NCI-H2227 treated with DMSO at 0.1 percent for 48 hours (cell line): Measurements from ENCODE around the gene DMD.

ENCODE experiments used
- DNase-seq: peaks from one replicate; lab custom pipeline; 2025; lab: John Stamatoyannopoulos, UW

The DMD gene

DNA sequence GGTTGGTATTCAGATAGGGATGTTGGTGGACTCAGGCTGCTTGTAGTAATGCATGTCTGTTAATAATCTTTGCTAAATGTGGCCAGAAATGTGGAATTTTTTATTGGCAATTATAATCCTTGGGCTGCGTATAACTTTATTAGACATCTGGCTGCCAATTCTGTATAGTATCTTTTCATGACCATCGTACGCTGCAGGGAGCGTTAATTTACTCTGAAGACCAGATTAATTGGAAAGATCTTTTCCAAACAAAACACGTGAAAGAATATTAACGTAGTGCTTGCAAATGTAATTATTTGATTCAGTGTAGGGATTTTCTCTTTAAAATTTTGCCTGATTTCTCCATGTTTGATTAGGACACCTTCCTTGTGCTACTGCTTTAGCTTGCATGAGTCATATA lies 2100.7 kb downstream of the DMD start:
- no peak for DNase-seq

DNA sequence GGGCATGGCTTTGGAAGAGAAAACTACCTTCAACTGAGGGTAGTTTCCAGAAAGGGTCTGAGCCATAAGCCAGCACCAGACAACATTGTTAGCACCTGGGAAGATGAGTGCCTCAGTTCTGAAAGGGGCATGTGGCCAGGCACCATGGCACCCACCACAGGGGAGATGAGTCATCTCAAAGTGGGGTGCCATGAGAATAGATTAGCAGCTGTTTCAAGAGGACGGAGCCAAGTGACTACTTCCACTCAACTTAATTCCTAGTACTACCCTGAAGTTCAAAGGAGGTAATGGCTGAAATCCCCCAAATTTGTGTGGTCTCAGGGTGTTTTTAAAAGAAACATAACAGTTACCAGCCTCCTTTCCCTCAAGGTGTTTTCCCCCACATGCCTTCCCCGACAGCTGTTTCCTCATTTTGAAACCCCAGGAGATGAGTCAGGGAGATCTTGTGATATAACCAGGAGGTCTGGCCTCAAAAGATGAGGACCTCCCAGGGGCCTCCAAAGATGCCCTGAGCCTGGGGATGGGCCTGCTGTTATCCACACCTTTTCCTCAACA lies 2111.7 kb downstream of the DMD start:
- no peak for DNase-seq

- no peak for DNase-seq
Measured at GRCh38 chrX:31098079-31098478, 2113.3 kb downstream of the DMD start.

DNA sequence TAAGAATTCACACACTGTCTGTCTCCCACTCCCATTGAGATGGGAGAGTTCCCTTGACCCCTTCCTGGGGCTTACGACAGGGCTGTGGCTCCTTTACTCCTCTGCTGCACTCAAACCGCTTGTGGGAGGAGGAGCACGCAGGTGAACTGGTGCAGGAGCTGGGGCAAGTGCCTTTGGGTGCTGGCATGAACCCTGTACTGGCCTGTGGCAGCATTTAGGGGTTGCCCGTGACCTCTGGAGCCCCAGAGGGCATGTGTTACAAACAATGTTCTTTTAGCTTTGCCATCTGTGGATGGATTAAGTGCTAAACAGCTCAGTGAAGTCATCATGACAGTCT lies 2117.7 kb downstream of the DMD start:
- DNase-seq, result no peak

DNA sequence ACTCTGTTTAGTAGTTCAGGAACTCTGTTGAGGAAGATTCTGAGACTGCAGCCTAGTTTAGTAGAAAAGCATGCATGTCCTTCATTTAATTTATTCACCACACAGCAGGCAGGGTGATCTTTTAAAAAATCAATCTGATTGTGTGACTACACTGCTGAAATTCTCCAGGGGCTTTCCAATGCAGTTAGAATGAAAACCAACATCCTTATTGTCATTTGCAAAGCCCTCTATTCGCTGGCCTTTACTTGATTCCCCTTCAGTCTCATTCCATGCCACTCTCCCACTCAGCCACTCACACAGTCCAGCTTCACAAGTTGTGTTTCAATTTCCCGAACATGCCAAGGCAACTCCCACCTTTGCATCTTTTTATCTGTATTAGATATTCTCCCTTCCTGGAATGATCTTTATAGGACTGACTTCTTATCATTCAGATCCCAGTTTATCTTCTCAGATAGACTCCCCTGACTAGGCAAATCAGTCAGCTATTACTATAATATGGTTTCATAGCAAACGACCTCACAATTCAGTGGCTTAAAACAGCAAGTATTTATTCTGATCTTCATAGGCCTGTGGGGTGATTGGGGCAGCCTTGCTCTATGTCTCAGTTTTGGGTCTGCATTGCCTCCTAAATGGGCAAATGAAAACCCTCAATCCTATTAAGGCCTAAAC lies 2118.2 kb downstream of the DMD start:
- DNase-seq, result no peak

DNA sequence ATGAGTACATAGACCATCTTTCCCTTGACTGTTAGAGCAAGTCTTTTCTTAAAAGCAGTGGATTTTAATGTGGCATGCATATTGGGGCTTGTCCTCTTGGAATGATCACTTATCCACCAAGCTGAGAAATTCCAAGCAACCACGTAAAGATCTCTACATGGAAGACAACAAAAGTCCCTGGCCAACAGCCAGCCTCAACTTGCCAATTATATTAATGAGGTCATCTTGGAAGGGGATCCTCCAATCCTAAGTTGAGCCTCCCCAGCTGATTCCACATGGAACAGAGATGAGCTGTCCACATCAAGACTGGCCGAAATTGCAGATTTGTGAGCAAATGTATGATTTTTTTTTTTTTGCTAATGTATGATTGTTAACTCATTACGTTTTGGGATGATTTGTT lies 2118.9 kb downstream of the DMD start:
- no peak for DNase-seq

- DNase-seq, result no peak
Measured at GRCh38 chrX:31091819-31092218, 2119.5 kb downstream of the DMD start.

GRCh38 chrX:31074522-31074921 lies 2136.8 kb downstream of the DMD start:
- DNase-seq, result no peak

DNA sequence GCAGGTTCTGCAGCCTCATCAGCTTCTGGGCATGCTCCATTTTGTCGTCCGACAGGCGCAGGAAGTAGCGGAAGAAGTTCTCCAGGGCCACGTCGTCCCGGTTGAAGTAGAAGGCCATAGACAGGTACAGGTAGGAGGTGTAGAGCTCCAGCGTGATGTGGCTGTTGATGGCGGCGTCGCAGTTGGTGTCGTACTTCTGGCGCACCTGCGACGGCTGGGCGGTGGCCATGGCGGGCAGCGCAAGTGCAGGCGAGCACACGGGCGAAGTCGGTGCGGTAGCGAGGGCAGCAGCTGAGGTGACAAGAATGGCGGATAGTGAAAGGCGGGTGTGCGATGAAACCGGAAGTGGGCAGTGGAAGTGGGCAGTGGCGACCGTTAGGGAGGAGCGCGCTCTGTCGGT lies 2139.6 kb downstream of the DMD start, which contains the start of gene FTHL17:
Gene FTHL17 (minus strand): TSS at position 317 of the 400 bp plus-strand sequence. CDS start 88 bp downstream, at position 229.
- no peak for DNase-seq

DNA sequence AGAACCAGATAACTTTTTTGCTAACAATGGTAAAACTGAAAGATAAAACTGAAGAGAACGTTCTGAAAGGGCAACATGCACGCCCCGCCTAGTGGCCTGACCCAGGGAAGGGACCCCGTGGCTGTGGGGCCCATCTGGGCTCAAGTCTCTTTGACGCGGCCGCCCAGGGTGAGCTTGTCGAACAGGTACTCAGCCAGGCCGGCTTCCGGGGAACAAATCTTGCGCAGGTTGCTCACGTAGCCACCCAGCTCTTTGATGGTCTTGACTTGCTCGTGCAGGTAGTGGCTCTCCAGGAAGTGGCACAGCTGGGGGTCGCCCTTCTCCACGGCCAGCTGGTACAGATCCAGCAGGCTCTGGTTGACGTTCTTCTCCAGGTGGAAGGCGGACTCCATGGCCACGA lies 2140.1 kb downstream of the DMD start:
- DNase-seq, result no peak

DNA sequence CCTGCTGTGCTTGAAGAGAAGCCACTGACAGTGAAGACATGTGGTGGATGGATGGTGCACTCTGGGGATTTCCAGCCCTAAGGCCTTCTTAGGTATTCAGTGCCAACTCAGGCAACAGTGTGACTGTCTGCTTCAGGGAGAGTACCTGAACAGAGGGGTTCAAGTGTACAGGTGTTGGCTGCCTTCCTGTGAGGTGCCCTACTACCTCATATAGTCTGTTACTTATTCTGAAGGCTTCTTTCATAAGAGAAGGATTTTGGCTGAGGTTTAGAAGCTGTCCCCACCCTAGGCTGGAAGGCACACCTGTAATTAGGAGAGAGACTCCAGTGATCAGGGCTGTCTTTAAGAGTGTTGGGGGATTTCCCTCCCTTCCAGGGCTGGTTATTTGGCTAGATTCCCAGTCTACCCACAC lies 2141.3 kb downstream of the DMD start:
- no peak for DNase-seq
